ENCODE data around the gene IRF5.

Gene IRF5

DNA sequence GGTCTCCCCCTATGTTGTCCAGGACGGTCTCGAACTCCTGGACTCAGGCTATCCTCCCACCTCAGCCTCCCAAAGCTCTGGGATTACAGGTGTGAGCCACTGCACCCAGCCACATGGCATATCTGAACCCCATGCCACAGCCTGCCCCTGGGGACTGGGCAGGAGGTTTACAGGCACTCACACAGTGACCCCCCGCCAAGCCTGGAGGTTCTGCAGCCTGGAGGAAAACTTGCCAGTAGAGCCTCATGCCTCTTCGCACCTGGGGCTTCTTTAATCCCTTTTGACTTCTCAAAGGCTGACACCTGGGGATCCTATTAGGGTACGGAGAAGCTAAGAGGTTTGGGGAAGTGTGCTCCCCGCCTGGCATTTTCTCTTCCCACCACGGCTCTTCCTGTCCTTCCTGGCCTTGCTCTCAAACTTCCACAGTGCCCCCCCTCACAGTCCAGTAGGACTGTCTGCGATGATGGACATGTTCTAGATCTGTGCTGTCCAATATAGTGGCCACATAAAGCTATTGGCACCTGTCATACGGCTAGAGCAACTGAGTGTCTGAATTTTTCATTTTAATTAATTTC, 15.8 kb upstream of the IRF5 start:
- no peak for DNase-seq

GRCh38 chr7:128922496-128923410, 15.0 kb upstream of the IRF5 start:
- DNase-seq = no peak

DNA sequence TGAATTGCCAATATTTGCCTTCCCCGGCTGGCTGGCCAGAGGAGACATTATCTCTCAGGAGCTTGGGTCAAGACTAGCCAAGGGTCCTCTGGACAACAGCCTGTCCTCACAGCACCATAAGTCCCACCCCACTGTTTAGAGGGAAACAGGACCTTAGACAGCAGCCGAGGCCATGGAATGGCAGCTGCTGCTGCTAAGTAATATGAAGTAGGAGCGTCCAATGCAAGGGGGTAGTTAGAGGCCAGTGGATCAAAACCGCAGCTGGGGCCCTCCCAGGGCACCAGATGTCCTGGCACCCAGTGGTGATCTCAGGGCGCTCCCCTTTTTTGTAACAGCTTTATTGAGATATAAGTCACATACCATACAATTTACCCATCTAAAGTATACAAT, 14.3 kb upstream of the IRF5 start:
- DNase-seq = no peak

GRCh38 chr7:128924707-128925588, 12.8 kb upstream of the IRF5 start:
- DNase-seq = no peak

DNA sequence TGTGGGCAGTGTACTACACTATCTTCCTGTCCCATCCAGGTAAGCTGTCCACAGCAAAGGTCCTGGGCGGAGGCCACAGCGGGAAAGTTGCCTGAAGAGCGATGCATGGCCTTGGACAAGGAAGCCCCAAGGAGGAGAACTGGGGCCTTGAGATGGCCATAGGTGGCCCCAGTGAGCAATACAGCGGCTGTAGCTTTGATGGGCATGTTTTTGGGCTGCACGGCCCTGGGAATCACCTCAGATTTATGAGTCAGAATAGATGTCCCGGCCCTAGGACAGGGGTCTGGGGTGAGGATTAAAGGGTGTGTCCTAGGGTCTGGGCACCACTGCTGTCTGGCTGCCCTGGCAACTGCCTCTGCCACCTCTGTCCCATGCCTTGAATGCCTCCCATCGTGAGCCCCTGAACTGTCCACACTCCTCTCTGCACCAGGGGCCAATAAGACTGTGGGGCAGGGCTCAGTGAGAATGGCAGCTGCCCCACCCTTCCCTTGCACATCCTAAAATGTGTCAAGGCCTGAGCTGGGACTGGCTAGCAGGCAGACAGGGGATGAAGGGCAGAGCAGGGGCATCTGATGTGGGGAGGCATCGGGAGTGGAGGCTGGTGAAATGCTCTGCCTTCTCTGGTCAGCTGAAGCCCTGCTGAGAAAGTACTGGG, 9.4 kb upstream of the IRF5 start:
- no peak for DNase-seq

- DNase-seq = no peak
Measured at GRCh38 chr7:128928882-128929788, 8.6 kb upstream of the IRF5 start.

DNA sequence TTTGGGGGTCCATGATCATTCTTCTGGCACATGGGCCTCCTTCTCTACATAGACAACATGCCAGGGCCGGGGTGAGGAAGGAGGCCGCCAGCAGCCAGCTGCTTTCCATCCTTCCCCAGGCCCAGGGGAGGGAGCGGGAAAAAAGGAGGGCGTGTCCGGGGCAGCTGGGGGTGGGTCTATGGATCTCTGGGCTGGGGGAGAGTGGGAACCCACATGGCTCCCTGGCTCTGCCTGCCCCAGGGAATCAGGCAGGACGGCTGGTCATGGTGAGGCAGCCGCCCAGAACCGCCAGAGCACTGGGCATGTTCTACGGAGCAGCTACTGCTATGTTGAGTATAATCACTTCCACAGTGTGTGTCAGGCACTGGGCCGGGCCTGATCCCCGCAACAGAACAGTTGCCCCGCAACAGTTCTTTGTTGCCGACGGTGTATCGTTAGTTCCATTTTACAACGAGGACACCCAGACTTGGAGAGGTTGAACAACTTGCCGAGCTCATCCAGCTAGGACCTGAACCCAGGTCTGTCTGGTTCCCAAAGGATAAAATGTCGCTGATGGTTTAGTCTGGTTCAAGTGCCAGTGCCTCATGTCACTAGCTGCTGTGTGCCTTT, 6.4 kb upstream of the IRF5 start:
- no peak for DNase-seq

DNA sequence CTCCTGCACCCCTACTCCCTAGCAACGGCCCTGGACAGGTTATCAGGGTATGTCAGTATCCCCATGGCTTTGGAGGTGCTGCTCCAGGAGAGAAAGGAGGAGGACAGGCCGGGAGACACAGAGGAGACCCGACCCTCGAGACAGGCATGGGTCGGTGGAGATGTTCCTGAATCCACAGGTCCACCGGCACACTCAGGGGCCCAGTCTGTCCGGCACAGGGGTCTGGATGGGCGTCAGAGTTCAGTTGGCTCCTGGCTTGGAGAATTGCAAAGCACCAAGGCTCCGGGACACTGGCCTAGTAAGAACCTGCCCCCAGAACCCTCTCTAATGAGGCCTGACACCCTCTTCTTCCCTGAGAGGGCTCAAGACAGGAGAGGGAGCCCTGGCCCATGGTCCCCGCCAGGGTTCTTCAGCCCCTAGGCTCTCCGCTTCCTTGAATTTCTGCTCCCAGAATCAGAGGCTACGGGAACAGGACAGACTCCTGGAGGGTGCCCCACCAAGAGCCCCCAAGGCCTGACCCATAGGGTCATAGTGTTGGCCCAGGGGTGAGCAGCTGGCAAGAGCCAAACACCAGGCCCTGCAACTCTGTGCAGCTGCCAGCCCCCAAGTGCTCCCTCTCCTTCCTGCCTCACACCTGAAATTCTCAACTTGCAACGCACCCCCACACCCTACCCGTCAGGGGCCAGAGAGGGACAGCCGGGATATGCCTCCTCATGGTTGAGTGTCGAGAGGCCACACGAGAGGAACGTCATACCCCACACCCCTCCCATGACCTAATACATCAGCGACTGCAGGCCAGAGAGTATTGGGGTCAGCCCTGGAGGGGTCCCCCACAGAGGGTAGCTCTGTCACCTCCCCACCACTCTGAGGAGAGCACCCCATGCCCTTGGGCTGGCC, 5.5 kb upstream of the IRF5 start:
- DNase-seq = no peak

DNA sequence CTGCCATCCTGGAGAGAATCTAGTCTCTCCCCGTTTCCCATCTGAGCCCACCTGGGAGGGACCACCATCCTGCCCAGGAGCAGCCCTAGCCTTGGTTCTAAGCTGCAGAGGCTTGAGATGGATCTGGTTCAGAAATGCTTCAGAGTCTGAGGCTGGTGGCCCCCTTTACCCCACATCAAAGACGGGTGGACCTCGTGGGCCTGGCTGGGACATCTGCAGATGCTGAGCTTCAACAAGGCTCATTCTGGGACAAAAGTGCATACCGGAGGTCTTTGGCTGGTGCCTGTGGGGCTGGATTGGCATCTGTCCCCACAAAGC, 4.9 kb upstream of the IRF5 start:
- no peak for DNase-seq

GRCh38 chr7:128933180-128933891, 4.4 kb upstream of the IRF5 start:
- peak; percentile 57 for DNase-seq

DNA sequence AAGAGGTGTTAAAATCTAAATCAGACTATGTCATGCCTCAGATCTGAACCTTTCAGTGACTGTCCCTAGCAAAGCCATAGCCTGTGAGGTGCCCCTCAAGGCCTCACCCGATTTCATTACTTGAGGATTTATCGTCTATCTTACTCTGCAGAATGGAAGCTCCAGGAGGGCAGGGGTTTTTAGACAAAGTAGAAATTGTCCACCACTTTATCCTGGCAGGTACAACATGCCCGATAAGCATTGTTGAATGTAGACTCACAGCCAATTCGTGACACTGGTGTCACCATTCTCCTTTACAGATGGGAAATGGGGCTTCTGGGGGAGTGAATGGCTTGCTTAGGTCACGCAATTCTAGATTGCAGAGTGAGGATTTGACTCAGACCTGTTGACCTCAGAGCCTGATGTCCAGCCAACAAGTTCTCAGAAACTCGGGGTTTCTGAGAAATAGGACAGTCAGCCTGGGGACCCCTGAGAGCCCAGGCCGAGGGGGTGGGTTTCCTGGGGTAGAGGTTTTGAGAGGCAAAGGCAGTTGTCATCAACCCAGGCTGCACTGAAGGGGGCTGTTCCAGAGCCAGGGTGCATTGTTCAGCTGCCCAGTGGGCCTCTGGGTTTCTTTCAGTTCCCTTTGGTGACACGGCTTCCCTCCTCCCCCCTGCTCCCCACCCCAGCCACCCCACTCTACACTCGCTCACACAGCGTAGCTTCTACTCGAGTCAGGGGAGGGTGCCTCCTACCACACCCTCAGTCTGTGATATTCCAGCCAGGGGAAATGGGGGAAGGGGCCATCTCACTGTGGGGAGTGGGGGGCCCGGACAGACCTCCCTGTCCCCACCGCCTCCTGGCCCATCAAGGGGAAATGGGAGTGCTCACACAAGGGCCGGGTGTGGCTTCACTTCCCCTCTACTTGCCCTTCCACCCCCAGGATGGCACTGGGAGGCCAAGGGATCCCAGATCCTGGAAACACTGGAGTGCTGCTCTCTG, 3.1 kb upstream of the IRF5 start:
- DNase-seq = no peak

GRCh38 chr7:128935342-128935730, 2.4 kb upstream of the IRF5 start:
- DNase-seq = no peak

DNA sequence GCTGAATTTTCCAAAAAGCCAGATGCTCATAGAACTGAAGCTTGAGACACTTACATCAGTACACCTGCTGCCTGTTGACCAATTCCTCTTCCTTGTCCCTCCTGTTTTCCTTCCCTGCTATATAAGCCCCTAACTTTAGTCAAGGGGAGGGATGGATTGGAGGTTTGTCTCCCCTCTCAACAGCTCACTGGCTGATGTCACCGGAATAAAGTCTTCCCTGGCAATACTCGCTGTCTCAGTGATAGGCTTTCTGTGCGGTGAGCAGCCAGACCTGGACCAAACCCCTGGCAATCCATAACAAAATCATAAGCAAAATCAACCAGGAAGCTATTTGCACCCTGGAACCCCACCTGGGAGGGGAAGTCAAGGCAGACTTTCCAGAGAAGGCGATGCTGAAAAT, 929 bp upstream of the IRF5 start:
- DNase-seq = no peak

DNA sequence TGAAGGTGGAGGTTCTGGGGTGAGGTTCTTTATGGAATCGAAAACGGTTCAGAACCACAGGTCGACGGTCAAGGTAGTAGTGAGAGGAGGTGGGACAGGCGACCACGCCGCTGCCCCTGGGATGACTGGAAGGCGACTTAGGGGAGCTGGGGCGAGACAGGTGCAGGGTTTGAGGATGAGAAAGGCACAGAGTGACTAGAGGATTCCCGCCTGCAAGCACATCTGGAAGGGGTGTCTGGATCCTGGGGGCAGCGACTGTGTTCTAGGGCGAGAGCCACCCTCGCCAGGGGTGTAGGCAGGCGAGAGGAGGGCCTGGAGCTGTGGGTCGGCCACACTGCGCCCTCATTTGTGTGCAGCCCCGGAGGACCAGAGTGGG, 468 bp upstream of the IRF5 start:
- no peak for DNase-seq

DNA sequence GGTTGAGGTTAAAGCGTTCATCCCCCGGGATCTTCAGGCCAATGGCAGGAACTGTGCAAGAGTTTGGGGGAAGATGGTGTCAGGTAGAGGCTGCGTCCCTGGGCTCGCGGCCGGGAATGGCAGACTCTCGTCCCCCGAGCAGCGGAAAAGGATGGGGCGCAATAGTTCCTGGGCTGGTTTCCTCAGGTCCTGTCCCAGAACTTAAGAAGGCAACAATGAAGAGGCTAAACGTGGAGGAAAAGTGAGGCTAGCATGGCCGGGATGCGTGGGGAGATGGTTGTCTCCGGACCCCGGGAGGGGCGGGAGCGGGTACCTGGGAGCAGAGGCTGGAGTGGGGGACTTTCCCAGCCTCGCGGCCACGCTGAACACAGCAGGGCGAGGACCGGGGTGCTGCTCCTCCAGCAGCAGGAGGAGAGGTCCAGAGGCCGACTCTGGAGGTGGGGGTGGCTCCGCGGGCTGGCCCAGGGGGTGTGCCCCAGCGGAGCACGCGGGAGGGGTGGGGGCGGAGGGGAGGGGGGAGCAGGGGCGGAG, 882 bp downstream of the IRF5 start:
- DNase-seq = no peak

DNA sequence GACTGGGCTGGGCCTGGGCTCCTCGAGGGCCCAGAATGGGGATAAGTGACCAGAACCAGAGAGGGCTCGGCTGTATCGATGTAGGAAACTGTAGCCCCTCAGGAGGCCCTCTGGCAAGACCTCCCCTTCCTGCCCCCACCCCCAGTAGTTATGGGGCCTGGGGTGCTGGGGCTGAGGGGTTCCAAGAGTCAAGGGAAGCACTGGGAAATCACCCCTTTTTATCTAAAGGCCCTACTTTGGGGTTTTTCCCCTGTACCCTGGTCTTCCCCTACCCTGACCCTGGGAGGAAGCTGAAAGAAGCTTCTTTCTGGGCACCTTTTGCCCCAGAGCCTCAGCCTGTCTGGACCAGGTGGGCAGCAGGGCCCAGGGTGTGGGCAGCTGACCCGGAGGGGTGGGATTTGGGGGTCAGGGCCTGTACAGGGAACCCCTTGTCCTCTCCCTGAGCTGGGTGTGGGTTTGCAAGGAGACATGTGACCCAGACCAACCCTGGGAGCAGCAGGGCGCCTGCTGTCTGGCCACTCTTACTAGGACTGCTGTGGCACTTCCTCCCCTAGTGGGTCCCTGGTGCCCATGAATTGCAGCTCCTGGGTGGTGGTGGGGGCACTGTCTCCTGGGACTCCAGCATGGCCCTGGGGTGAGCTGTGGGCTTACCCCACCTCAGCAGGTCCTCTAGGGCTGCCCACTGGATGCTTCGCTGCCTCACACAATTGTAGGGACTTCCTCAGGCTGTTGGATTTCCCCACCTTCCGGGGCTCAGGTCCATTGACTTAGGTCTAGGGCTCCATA, 1.5 kb downstream of the IRF5 start:
- no peak for DNase-seq

GRCh38 chr7:128939861-128940410, 2.2 kb downstream of the IRF5 start:
- DNase-seq = no peak
